ENCODE measurements around the gene RPL13. TPM values are rescaled to one million over a fixed set of nuclear protein-coding genes. Genes with fewer than 3 reads are reported as not detected.

Gene RPL13
- total and polyA plus RNA-seq, 10 of the 15 experiments (the other 5 are each of a cell fraction or from before 2014, with no cell fraction given) = 386 to 9,428 (median 2,486) TPM

DNA sequence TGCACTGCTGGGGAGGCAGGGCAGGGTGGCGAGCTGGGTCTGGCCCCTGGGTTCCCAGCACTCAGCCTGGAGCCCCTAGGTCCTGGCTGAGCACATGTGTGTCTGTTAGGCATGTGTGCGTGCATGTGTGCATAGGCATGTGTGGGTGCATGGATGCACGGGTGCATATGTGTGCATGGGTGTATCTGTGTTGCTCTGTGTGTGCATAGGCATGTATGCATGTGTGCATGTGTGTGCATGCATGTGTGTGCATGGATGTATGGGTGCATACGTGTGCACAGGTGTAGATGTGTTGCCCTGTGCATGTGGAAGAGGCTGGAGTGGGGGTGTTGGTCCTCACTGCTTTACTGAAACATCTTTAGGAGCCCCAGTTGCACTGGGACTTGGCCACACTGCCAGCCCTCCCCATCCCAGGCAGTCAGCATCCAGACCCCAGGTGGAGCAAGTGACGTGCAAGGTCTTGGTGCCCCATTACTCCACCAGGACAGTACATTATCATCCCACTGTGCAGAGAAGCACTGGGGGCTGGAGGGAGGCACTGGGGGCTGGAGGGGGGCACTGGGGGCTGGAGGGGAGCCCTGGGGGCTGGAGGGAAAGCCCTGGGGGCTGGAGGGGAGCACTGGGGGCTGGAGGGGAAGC, 42.6 kb downstream of the RPL13 start:
- DNase-seq (ENCODE audit: low read depth, low spot score) (no peak), FAIRE-seq (no peak), ATAC-seq (peak; percentile 10; the same call in 2 of the 3 replicates)
- SMC1A ChIA-PET (ENCODE audit: uncharacterized antibody, unreplicated experiment) = no interaction called here
- POLR2A ChIA-PET = interaction anchor here (0.5 kb wide), 1 partner anchor 50 kb away, joined by 5 read pairs; no protein-coding TSS in a partner anchor
- Histone ChIP-seq H3K27me3 (replicated peaks in 1 of 2; ENCODE audit: control insufficient read depth in 2 of 2, insufficient read depth in 2 of 2, low read length in 1 of 2) (no peaks in the 10 kb centered on the region), H3K4me2 (ENCODE audit: control insufficient read depth, insufficient read depth) (no peak overlapping the region), H2AFZ (ENCODE audit: control insufficient read depth, low read depth, low read length) (no peak overlapping the region), H3K79me2 (ENCODE audit: control insufficient read depth, insufficient read depth, low read length) (no peaks in the 10 kb centered on the region), H3K27ac (ENCODE audit: control insufficient read depth, insufficient read depth) (no peak overlapping the region), H3K4me1 (ENCODE audit: control insufficient read depth, insufficient read depth, low read length) (no peaks in the 10 kb centered on the region), H3K9ac (ENCODE audit: control insufficient read depth, insufficient read depth, low read length) (no peak overlapping the region), H4K20me1 (ENCODE audit: control insufficient read depth, insufficient read depth) (no peaks in the 10 kb centered on the region), H3K36me3 (ENCODE audit: control insufficient read depth in 2 of 2, insufficient read depth in 2 of 2, low read length in 1 of 2) (no peaks in the 10 kb centered on the region), H3K4me3 (no peak overlapping the region), H3K9me3 (replicated peaks; ENCODE audit: control insufficient read depth, insufficient read depth, low read length) (no peaks in the 10 kb centered on the region)
- intact Hi-C loops (cut with micrococcal nuclease; ENCODE audit: unreplicated experiment) = no loop called here
- RAD21 ChIA-PET (ENCODE audit: unreplicated experiment) = interaction anchor here (0.7 to 1.0 kb wide), 2 partner anchors 29 to 258 kb away, joined by 3 to 4 read pairs; no protein-coding TSS in a partner anchor
- TF ChIP-seq HCFC1 (IDR thresholded peaks at IDR 0.05; ENCODE audit: low read length) (no peak), RBBP5 (conservative IDR thresholded peaks at IDR 0.05) (no peak), POU2F2 (IDR thresholded peaks at IDR 0.05; ENCODE audit: borderline replicate concordance, low read depth, low read length) (no peak), YY1 (IDR thresholded peaks at IDR 0.05; ENCODE audit: low read depth, low read length) (no peak)
- TF ChIP-seq, protein P1, sequence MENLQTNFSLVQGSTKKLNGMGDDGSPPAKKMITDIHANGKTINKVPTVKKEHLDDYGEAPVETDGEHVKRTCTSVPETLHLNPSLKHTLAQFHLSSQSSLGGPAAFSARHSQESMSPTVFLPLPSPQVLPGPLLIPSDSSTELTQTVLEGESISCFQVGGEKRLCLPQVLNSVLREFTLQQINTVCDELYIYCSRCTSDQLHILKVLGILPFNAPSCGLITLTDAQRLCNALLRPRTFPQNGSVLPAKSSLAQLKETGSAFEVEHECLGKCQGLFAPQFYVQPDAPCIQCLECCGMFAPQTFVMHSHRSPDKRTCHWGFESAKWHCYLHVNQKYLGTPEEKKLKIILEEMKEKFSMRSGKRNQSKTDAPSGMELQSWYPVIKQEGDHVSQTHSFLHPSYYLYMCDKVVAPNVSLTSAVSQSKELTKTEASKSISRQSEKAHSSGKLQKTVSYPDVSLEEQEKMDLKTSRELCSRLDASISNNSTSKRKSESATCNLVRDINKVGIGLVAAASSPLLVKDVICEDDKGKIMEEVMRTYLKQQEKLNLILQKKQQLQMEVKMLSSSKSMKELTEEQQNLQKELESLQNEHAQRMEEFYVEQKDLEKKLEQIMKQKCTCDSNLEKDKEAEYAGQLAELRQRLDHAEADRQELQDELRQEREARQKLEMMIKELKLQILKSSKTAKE (IDR thresholded peaks at IDR 0.05; ENCODE audit: low read depth, poor library complexity, severe bottlenecking) = no peak
- 21% methylated on average over 5 of the region's 5 CpGs for WGBS (ENCODE audit: insufficient coverage, insufficient replicate concordance, low lambda C conversion rate, missing lambda C conversion rate)
- CTCF ChIA-PET = interaction anchor here (1.1 to 1.3 kb wide), 3 partner anchors 11 to 38 kb away, joined by 3 to 4 read pairs (median 3); no protein-coding TSS in a partner anchor
- in situ Hi-C loops (cut with MboI) = no loop called here
- BruUV-seq (replicated peaks) = no TSS peak
